ENCODE data around the gene CTBP2. TPM values are rescaled to one million over a fixed set of nuclear protein-coding genes. Genes with fewer than 3 reads are reported as not detected.

The CTBP2 gene
- total RNA-seq, 1 donor from 2014 or later, result 46.9 TPM

DNA sequence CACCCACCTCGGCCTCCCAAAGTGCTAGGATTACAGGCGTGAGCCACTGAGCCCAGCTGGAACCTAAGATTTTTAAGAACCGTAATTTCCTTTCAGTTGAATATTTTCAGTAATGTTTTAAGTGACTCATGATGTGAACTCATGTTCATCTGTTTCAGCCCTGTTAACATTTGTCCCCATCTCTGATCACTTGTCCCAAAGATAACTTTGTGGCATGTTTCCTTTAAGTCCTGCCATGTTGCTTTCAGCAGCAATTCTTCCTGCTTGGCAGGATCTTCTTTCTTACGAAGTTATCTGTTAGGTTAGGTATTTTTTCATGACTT, 199.2 kb downstream of the CTBP2 start:
- no peak for DNase-seq (ENCODE audit: low spot score)
- intact Hi-C loops (cut with DNase I), result loop anchor here (10.0 kb wide), 1 partner anchor 744 kb away; no protein-coding TSS in a partner anchor

DNA sequence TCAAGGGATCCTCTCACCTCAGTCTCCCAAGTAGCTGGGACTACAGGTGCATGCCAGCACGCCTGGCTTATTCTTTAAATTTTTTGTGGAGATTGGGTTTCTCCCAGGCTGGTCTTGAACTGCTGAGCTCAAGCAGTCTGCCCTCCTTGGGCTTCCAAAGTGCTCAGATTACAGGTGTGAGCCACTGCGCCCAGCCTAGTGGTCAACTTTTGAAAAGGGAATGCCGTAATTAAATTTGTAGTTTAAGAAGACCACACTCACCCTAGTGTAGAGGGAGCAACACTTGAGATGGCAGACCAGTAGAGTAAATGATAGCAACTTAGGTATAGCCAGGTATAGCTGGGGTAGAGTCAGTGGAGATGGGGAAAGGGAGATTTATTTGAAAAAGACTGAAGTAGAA, 200.8 kb downstream of the CTBP2 start:
- ATAC-seq, result no peak
- no peak for DNase-seq (ENCODE audit: low spot score)
- intact Hi-C loops (cut with DNase I), result no loop called here

More for the DNA sequence above, 199.2 kb downstream of the CTBP2 start:
- ATAC-seq, result no peak

DNA sequence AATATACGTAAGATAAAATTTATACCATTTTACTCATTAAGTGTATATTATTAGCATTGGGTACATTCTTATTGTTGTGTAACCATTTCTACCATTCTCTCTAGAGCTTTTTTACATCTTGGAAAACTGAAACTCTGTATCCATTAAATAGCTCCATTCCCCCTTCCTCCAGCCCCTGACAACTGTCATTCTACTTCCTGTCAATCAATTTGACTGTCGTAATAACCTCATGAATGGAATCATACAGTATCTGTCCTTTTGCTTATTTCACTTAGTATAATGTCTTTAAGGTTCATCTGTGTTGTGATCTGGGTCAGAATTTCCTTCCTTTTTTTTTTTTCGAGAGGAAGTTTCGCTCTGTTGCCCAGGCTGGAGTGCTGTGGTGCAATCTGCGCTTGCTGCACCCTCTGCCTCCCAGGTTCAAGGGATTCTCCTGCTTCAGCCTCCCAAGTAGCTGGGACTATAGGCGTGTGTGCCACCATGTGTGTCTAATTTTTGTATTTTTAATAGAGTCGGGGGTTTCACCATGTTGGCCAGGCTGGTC, 202.9 kb downstream of the CTBP2 start:
- ATAC-seq, result no peak
- no peak for DNase-seq (ENCODE audit: low spot score)
- intact Hi-C loops (cut with DNase I), result no loop called here

- ATAC-seq, result no peak
- intact Hi-C loops (cut with DNase I), result no loop called here
These were observed 203.6 kb downstream of the CTBP2 start for GRCh38 chr10:124956764-124957163.

DNA sequence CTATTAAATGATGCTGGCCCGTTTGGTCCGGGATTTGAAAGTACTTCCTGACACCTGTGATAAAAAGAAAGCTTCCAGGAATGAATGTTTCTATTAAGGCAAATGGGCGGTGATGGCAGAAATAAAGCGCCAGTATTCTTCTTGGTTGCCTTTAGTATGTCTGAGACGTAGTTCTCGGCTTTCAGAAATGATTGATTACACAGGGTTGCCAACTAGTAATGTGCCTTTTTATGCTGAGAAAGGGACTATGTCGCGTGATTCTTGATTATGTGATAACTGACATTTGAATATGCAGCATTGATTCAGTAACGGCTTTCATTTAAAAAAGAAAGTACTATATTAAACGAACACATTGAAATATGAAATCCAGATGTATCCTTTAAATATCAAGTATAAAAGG, 204.5 kb downstream of the CTBP2 start:
- ATAC-seq (no peak), DNase-seq (ENCODE audit: low spot score) (no peak)
- intact Hi-C loops (cut with DNase I), result no loop called here

More at GRCh38 chr10:124956764-124957163, 203.6 kb downstream of the CTBP2 start:
- no peak for DNase-seq (ENCODE audit: low spot score)

GRCh38 chr10:124955243-124955642, 205.1 kb downstream of the CTBP2 start:
- DNase-seq (ENCODE audit: low spot score) (no peak), ATAC-seq (peak; percentile 60)
- intact Hi-C loops (cut with DNase I), result no loop called here

GRCh38 chr10:124953421-124953820, 206.9 kb downstream of the CTBP2 start:
- DNase-seq (ENCODE audit: low spot score) (no peak), ATAC-seq (no peak)
- intact Hi-C loops (cut with DNase I), result no loop called here

GRCh38 chr10:124952123-124952522, 208.2 kb downstream of the CTBP2 start:
- intact Hi-C loops (cut with DNase I), result no loop called here
- DNase-seq (ENCODE audit: low spot score), result no peak
- ATAC-seq, result no peak

DNA sequence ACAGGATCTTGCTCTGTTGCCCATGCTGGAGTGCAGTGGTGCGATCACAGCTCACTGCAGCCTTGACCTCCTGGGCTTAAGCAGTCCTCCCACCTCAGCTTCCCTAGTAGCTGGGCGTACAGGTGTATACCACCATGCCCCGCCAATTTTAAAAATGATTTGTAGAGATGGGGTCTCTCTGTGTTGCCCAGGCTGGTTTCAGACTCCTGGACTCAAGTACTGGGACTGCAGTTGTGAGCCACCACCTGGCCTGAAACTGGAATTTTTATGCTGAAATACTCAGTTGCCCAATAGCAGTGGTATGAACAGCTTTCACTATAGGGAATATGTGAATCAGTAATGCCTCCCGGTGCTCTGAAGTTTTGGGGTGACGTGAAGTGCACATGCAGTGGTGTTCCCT, 210.8 kb downstream of the CTBP2 start:
- no peak for ATAC-seq
- DNase-seq (ENCODE audit: low spot score), result no peak
- intact Hi-C loops (cut with DNase I), result no loop called here

- DNase-seq (ENCODE audit: low spot score), result no peak
These were observed 213.4 kb downstream of the CTBP2 start for GRCh38 chr10:124946945-124947344.

DNA sequence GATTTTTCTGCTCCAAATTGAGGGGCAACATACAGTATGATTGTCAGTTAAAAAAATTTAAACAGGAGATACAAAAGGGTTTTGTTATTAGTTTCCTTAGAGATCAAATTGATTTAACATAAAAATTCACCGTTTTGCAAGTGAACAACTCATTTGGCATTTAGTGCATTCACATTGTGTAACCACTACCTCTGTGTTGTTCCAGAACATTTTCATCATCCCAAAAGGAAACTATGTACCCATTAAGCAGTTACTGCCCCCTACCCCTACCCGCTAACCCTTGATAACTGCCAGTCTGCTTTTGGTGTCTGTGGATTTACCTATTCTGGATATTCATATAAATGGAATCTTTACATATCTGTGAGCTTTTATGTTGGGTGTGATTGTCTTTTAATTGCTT, 215.4 kb downstream of the CTBP2 start:
- intact Hi-C loops (cut with DNase I), result no loop called here
- ATAC-seq, result no peak

More at GRCh38 chr10:124946945-124947344, 213.4 kb downstream of the CTBP2 start:
- ATAC-seq, result no peak
- intact Hi-C loops (cut with DNase I), result no loop called here

DNA sequence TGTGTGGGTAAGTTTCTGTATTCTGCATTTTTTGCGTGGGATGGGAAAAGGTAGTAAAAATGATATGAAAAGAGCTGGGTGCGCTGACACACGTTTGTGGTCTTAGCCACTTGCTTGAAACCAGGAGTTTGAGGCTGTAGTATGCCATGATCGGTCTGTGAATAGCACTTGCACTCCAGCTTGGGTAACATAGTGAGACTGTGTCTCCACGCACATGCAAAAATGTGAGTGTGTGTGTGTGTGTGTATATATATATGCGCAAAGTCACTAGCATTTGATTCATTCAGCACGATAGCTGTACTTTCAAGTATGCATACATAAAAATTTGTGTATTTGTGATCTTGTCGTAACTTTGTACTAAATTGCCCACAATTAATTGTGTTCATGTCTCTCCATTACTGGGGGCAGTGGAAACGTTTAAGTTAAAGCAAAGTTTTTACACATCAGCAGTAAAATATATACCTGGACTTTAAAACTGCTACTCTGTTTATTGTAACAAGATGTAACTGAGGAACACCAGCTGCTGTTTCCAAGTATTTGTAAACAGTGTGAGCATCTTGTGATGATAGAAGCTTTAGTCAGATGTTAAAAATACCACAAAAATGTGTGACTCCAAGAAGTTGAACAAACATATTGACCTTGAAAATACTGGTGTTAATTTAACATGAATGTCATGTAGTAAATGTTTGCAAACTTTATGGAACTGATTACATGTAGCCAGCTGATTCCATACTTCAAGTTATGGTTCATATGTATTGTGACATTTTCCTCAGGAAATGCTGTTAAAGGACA, 216.9 kb downstream of the CTBP2 start:
- no peak for DNase-seq (ENCODE audit: low spot score)
- intact Hi-C loops (cut with DNase I), result no loop called here
- ATAC-seq, result no peak

More for the DNA sequence above, 215.4 kb downstream of the CTBP2 start:
- no peak for DNase-seq (ENCODE audit: low spot score)

- no peak for ATAC-seq
- intact Hi-C loops (cut with DNase I), result no loop called here
These were observed 217.8 kb downstream of the CTBP2 start for GRCh38 chr10:124942317-124943169.

GRCh38 chr10:124941823-124942222, 218.5 kb downstream of the CTBP2 start, which contains the start of gene ZRANB1:
TSS of gene ZRANB1 (plus strand) at chr10:124942123. CDS start at chr10:124942494, 371 bp downstream.
- DNase-seq (ENCODE audit: low spot score) (no peak), ATAC-seq (no peak)
- intact Hi-C loops (cut with DNase I), result no loop called here

More at GRCh38 chr10:124942317-124943169, 217.8 kb downstream of the CTBP2 start:
- DNase-seq (ENCODE audit: low spot score), result no peak

DNA sequence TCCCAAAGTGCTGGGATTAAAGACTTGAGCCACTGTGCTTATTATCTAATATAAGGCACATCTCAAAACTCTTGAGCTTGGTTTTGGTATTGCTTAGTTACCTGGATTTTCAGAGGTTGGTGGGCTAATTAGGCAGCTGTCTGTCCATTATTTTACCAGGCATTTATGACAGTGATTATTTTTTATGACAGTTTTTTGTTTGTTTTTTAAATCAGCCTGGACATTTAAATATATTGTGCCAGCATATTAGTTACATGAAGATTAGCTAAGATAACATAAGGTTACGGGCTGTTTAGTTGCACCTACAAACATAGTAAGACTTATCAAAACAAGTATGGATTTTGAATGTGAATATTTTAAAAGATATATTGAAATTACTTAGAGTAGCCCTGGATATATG, 221.1 kb downstream of the CTBP2 start:
- intact Hi-C loops (cut with DNase I), result no loop called here
- no peak for ATAC-seq

DNA sequence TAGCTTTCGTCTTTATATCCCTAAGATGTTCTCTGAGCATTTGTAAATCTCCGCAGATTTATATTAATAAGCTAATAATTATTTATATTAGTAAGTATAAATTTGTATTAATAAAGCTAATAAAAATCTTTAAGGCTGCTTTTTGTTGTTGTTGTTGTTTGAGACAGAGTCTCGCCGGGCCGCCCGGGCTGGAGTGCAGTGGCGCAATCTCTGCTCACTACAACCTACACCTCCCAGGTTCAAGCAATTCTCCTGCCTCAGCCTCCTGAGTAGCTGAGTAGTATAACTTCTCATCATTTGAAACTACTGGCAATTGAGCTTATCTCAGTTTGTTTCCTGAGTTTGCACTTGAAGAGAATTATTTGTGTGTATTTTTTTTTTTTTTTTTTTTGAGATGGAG, 223.6 kb downstream of the CTBP2 start:
- ATAC-seq (no peak), DNase-seq (ENCODE audit: low spot score) (no peak)
- intact Hi-C loops (cut with DNase I), result no loop called here

More for the DNA sequence above, 221.1 kb downstream of the CTBP2 start:
- no peak for DNase-seq (ENCODE audit: low spot score)

- ATAC-seq (no peak), DNase-seq (ENCODE audit: low spot score) (no peak)
- intact Hi-C loops (cut with DNase I), result no loop called here
These were observed 224.4 kb downstream of the CTBP2 start for GRCh38 chr10:124935946-124936345.

All from sciatic nerve (tissue), 2 donors.